Fibroblast of skin of back (primary cell): ENCODE results near the gene RAMP1.

Source experiments
- DNase-seq: peaks from one replicate; pipeline ENCODE4 v3.0.0-alpha.2; 2013

RAMP1 gene

GRCh38 chr2:237876951-237877491 is 17.6 kb downstream of the RAMP1 start:
- no peak for DNase-seq

- DNase-seq, result no peak
Measured at GRCh38 chr2:237877576-237878307, 18.3 kb downstream of the RAMP1 start.

- DNase-seq, result no peak
Measured at GRCh38 chr2:237878321-237879057, 19.1 kb downstream of the RAMP1 start.

GRCh38 chr2:237879058-237879430 is 19.6 kb downstream of the RAMP1 start:
- peak; percentile 37 for DNase-seq

- no peak for DNase-seq
Measured at GRCh38 chr2:237879991-237880560, 20.7 kb downstream of the RAMP1 start.

- DNase-seq, result no peak
Measured at GRCh38 chr2:237882510-237883481, 23.4 kb downstream of the RAMP1 start.

GRCh38 chr2:237883951-237884446 is 24.6 kb downstream of the RAMP1 start:
- no peak for DNase-seq

GRCh38 chr2:237884681-237885080 is 25.3 kb downstream of the RAMP1 start:
- DNase-seq, result no peak

- no peak for DNase-seq
Measured at GRCh38 chr2:237885111-237885930, 25.9 kb downstream of the RAMP1 start.

GRCh38 chr2:237885931-237886684 is 26.7 kb downstream of the RAMP1 start:
- DNase-seq, result no peak

- DNase-seq, result no peak
Measured at GRCh38 chr2:237886685-237887481, 27.5 kb downstream of the RAMP1 start.

- DNase-seq, result peak; percentile 47
Measured at GRCh38 chr2:237888389-237888788, 29.0 kb downstream of the RAMP1 start.

GRCh38 chr2:237889016-237889415 is 29.6 kb downstream of the RAMP1 start:
- no peak for DNase-seq

- no peak for DNase-seq
Measured at GRCh38 chr2:237889811-237890210, 30.4 kb downstream of the RAMP1 start.

- no peak for DNase-seq
Measured at GRCh38 chr2:237892478-237892877, 33.1 kb downstream of the RAMP1 start.

GRCh38 chr2:237892984-237893595 is 33.7 kb downstream of the RAMP1 start:
- no peak for DNase-seq

- DNase-seq, result no peak
Measured at GRCh38 chr2:237894396-237894979, 35.1 kb downstream of the RAMP1 start.

- no peak for DNase-seq
Measured at GRCh38 chr2:237894986-237895543, 35.6 kb downstream of the RAMP1 start.
